Stimulated activated CD4-positive, alpha-beta T cell treated with anti-CD3 and anti-CD28 coated beads, Interleukin-1b, Interleukin-23, amount 100 ng/mL, for 4 hours (primary cell): ENCODE measurements around the gene USP47.
"Not testable (repeated sequence)": the region's sequence is repeated elsewhere in the genome, so short reads cannot be mapped to it uniquely, and the experiment has no call there.

Source experiments
- DNase-seq, 2 donors: peaks; one replicate each; pipeline ENCODE4 v3.0.0-alpha.2; 2020; ENCODE audit warnings: low read depth in 2 of 2

The USP47 gene

GRCh38 chr11:11827272-11827671 lies 14.5 kb upstream of the USP47 start:
- DNase-seq = no peak

- DNase-seq = not testable (repeated sequence)
Observed at GRCh38 chr11:11831406-11831805, 10.4 kb upstream of the USP47 start.

- DNase-seq = no peak
Observed at GRCh38 chr11:11836676-11837231, 5.0 kb upstream of the USP47 start.

GRCh38 chr11:11839718-11840117 lies 2.1 kb upstream of the USP47 start:
- DNase-seq = no peak

GRCh38 chr11:11841116-11841722 lies 553 bp upstream of the USP47 start:
- DNase-seq = no peak

GRCh38 chr11:11842421-11843008 lies 743 bp downstream of the USP47 start:
- DNase-seq = peak; percentile 41 to 43

GRCh38 chr11:11843211-11843621 lies 1.4 kb downstream of the USP47 start:
- no peak for DNase-seq

- DNase-seq = no peak
Observed at GRCh38 chr11:11843642-11844041, 1.9 kb downstream of the USP47 start.

GRCh38 chr11:11844272-11844671 lies 2.5 kb downstream of the USP47 start:
- DNase-seq = no peak

- DNase-seq = no peak
Observed at GRCh38 chr11:11845071-11845470, 3.3 kb downstream of the USP47 start.

- DNase-seq = no peak
Observed at GRCh38 chr11:11845551-11845950, 3.8 kb downstream of the USP47 start.

- DNase-seq = no peak
Observed at GRCh38 chr11:11847082-11847481, 5.3 kb downstream of the USP47 start.

GRCh38 chr11:11848891-11849746 lies 7.3 kb downstream of the USP47 start:
- peak; percentile 25 to 53 for DNase-seq

- DNase-seq = no peak
Observed at GRCh38 chr11:11850668-11851067, 8.9 kb downstream of the USP47 start.

GRCh38 chr11:11856638-11857037 lies 14.9 kb downstream of the USP47 start:
- no peak for DNase-seq

- DNase-seq = no peak
Observed at GRCh38 chr11:11857769-11858168, 16.0 kb downstream of the USP47 start.

GRCh38 chr11:11858676-11859075 lies 16.9 kb downstream of the USP47 start:
- no peak for DNase-seq

- no peak for DNase-seq
Observed at GRCh38 chr11:11860103-11860979, 18.6 kb downstream of the USP47 start.

GRCh38 chr11:11862999-11863398 lies 21.2 kb downstream of the USP47 start:
- no peak for DNase-seq

- DNase-seq = no peak
Observed at GRCh38 chr11:11864332-11864731, 22.6 kb downstream of the USP47 start.

GRCh38 chr11:11864803-11865202 lies 23.0 kb downstream of the USP47 start:
- no peak for DNase-seq

- no peak for DNase-seq
Observed at GRCh38 chr11:11865449-11865848, 23.7 kb downstream of the USP47 start.
